HG02970 (cell line): ENCODE data around the gene ABHD8.

Experiments
- ATAC-seq: cut with Tn5 transposase; IDR thresholded peaks from one replicate; pipeline ENCODE4 v1.9.1; 2021; ENCODE audit warnings: mild to moderate bottlenecking, moderate library complexity, moderate number of reproducible peaks; ENCODE audit not compliant: unreplicated experiment, low FRiP score

The ABHD8 gene

DNA sequence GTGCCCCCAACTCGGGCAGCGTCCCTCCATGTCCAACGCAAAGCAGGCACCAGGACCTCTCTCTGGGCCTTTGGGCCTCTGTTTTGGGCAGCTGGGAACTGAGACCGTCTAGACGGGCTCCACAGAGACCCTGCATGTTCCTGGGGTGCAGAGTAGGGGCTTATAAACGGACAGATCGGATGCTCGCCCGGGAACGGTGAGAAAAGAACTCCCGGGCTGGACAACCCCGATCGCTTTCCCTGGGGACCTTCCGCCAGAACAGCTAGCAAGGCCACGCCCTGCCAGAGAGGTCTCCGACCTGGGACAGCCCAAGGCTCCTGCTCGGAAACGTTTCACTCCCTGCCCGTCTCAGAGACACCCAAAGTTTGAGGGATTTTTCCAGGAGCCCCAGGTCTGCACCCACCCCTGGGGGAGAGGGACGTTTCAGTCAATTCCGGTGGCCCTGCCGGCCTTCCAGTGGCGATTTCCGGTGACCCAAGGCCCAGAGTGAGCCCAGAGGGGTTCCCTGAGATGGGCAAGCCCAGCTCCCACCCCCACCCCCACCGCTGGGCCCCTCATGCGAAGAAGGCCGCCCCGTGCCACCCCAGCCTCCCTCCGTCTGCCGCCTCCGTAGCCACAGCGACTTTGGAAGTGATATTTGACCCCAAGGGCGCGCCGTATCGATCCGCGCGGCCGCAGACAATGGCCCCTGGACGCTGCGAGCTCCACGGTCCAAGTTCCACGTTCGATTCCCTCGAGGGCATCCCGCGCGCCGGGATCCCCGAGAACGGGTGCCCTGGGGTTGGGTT is 59.2 kb downstream of the ABHD8 start:
- no peak for ATAC-seq

GRCh38 chr19:17243211-17243829 is 59.9 kb downstream of the ABHD8 start:
- ATAC-seq, result no peak

- no peak for ATAC-seq
Observed at GRCh38 chr19:17242431-17243208, 60.6 kb downstream of the ABHD8 start.
